ENCODE data around the gene C10orf90. TPM values are rescaled to one million over a fixed set of nuclear protein-coding genes. Genes with fewer than 3 reads are reported as not detected.

The C10orf90 gene
- total RNA-seq, 1 donor from 2014 or later, result not detected

DNA sequence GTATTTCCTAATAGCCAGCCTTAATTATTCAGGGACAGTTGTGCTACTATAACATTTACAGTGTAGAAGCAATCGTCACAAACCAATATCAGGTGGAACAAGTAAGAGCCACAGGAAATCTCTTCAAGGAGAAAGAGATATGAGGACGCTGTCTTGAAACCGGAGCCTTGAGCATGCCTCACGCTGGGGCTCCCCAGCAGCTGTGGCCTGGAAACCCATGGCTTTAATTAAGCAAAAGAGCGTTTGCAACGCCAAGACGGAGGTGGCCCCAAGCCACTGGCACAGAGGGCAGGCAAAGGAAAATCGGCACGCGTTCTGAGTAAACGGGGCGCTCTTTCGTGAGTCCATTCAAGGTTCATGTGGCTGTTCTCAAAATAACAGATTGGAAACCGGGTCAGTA, 84.4 kb downstream of the C10orf90 start:
- DNase-seq, result no peak
- H3K4me3 ChIP-seq, result no peak overlapping the region
- no peaks in the 10 kb centered on the region for H3K9me3 ChIP-seq
- H3K36me3 ChIP-seq, result no peaks in the 10 kb centered on the region
- H3K27ac ChIP-seq, result no peak overlapping the region
- ATAC-seq, result no peak
- H3K27me3 ChIP-seq (ENCODE audit: low read depth), result no peaks in the 10 kb centered on the region
- intact Hi-C loops (cut with DNase I), result no loop called here
- TF ChIP-seq, protein P1, sequence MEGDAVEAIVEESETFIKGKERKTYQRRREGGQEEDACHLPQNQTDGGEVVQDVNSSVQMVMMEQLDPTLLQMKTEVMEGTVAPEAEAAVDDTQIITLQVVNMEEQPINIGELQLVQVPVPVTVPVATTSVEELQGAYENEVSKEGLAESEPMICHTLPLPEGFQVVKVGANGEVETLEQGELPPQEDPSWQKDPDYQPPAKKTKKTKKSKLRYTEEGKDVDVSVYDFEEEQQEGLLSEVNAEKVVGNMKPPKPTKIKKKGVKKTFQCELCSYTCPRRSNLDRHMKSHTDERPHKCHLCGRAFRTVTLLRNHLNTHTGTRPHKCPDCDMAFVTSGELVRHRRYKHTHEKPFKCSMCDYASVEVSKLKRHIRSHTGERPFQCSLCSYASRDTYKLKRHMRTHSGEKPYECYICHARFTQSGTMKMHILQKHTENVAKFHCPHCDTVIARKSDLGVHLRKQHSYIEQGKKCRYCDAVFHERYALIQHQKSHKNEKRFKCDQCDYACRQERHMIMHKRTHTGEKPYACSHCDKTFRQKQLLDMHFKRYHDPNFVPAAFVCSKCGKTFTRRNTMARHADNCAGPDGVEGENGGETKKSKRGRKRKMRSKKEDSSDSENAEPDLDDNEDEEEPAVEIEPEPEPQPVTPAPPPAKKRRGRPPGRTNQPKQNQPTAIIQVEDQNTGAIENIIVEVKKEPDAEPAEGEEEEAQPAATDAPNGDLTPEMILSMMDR (IDR thresholded peaks at IDR 0.05), result no peak
- H3K4me1 ChIP-seq, result no peaks in the 10 kb centered on the region

GRCh38 chr10:126585249-126586017, 85.1 kb downstream of the C10orf90 start:
- Histone ChIP-seq H3K27ac (no peak overlapping the region), H3K9me3 (no peaks in the 10 kb centered on the region), H3K4me1 (no peaks in the 10 kb centered on the region), H3K4me3 (no peak overlapping the region), H3K36me3 (no peaks in the 10 kb centered on the region), H3K27me3 (ENCODE audit: low read depth) (no peaks in the 10 kb centered on the region)
- TF ChIP-seq, protein P1 (IDR thresholded peaks at IDR 0.05), result no peak
- no peak for ATAC-seq
- no peak for DNase-seq
- intact Hi-C loops (cut with DNase I), result no loop called here

DNA sequence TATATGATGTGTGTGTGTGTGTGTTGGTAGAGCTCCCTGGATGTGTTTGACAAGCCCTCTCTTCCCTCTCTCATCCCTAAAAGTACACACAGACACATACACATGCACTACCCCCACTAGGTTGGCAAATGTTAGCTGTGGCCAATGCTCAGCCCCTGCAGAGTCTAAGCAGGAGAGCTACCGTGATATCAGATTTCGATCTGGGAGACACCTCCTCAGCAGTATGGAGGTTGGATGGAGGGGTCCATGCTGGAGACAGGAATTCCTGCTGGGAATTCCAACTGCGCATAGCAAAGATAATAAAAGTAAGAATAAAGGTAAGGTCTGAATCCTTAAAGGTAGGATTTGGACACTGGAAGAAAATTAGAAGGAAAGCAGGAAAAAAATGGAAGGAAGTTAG, 85.7 kb downstream of the C10orf90 start:
- no peaks in the 10 kb centered on the region for H3K4me1 ChIP-seq
- H3K36me3 ChIP-seq, result no peaks in the 10 kb centered on the region
- no peak overlapping the region for H3K4me3 ChIP-seq
- ATAC-seq (no peak), DNase-seq (no peak)
- no peaks in the 10 kb centered on the region for H3K27me3 ChIP-seq (ENCODE audit: low read depth)
- no peak overlapping the region for H3K27ac ChIP-seq
- H3K9me3 ChIP-seq, result no peaks in the 10 kb centered on the region
- TF ChIP-seq, protein P1 (IDR thresholded peaks at IDR 0.05), result no peak
- intact Hi-C loops (cut with DNase I), result no loop called here

DNA sequence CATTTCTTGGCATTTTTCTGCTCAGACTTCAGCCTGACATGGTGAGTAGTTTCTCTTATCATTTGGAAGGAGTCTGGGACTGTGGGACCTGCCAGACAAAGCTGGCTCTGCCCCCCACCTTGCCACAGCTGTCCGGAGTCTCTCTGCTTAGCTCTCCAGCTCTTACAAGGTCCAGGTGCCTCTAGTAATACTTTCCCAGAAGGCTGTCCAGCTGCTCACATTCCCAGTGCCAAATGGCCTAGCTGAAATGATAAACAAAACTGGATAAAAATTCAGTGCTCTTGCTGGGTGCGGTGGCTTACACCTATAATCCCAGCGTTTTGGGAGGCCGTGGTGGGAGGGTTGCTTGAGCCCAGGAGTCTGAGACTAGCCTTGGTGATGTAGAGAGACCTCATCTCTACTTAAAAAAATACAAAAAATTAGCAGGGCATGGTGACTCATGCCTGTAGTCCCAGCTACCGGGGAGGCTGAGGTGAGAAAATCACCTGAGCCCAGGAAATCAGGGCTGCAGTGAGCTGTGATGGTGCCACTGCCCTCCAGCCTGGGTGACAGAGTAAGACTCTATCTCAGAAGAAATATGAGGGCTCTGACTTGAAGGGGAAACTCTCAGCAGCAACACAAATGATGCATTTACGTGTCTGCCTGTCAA, 86.8 kb downstream of the C10orf90 start:
- H3K4me3 ChIP-seq, result no peak overlapping the region
- TF ChIP-seq, protein P1 (IDR thresholded peaks at IDR 0.05), result no peak
- H3K4me1 ChIP-seq, result no peaks in the 10 kb centered on the region
- ATAC-seq (no peak), DNase-seq (no peak)
- H3K36me3 ChIP-seq, result no peaks in the 10 kb centered on the region
- no peaks in the 10 kb centered on the region for H3K27me3 ChIP-seq (ENCODE audit: low read depth)
- intact Hi-C loops (cut with DNase I), result no loop called here
- H3K27ac ChIP-seq, result no peak overlapping the region
- no peaks in the 10 kb centered on the region for H3K9me3 ChIP-seq

GRCh38 chr10:126581648-126582046, 88.8 kb downstream of the C10orf90 start:
- Histone ChIP-seq H3K9me3 (no peaks in the 10 kb centered on the region), H3K4me1 (no peaks in the 10 kb centered on the region), H3K27ac (no peak overlapping the region), H3K27me3 (ENCODE audit: low read depth) (no peaks in the 10 kb centered on the region), H3K36me3 (no peaks in the 10 kb centered on the region), H3K4me3 (no peak overlapping the region)
- no peak for ATAC-seq
- intact Hi-C loops (cut with DNase I), result no loop called here
- DNase-seq, result no peak
- TF ChIP-seq, protein P1 (IDR thresholded peaks at IDR 0.05), result no peak

All from lower lobe of right lung (tissue), 2 donors.